ENCODE results near the gene KIAA1549. TPM values are rescaled to one million over a fixed set of nuclear protein-coding genes. Genes with fewer than 3 reads are reported as not detected.

Gene KIAA1549
- 6.8 to 9.2 TPM (median 8.1 TPM) in 5 replicates for total RNA-seq (2022; extraction: Qiagen RNA extraction; ENCODE audit: low read depth)

GRCh38 chr7:138981332-138982203 is at the start of gene KIAA1549:
Gene KIAA1549, minus strand, starts transcription at chr7:138981389. Its CDS starts 120 bp downstream, at chr7:138981269.

DNA sequence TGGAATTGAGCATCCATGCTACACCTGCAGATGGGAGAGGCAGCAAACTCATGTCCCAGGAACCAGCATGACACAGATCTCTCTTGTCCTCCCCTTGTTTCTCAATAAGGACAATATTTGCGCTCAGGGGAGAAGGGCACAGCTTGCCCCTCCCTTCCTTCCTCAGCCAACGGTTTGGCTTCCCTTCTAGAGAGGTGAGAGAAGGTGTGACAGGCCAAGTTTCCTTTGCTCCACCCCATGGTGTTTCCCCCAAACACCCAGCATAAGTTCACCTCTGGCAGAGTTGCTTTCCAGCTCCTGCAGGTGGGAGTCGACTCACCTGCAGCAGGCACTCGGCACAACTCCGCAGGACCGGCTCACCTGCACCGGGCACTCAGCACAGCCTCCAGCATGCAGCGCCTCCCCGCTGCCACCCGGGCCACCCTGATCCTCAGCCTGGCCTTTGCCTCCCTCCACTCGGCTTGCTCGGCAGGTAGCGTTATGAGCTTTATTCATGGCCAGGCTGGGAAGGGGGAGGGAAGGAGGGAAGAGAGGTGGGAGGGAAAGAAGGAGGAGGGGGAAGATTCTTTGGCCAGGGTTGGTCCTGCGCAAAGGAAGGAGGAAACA is 183.4 kb downstream of the KIAA1549 start, which contains the start of the genes ATP6V0A4 and TMEM213:
TSS of gene ATP6V0A4 (minus strand) at position 482 of the 606 bp plus-strand sequence. CDS start 26,949 bp downstream, outside the sequence.
TSS of gene TMEM213 (plus strand) at position 280 of the 606 bp plus-strand sequence. CDS start at position 391, 111 bp downstream.

Other genes starting within 250 kb of the KIAA1549 start
- not detected in 5 replicates for gene TMEM213, start 183.4 kb downstream of the KIAA1549 start, total RNA-seq (2022; extraction: Qiagen RNA extraction; ENCODE audit: low read depth)
- 0.13 to 0.29 TPM (median 0.22 TPM) in 5 replicates for gene ATP6V0A4, start 183.2 kb downstream of the KIAA1549 start, total RNA-seq (2022; extraction: Qiagen RNA extraction; ENCODE audit: low read depth)
- 5.6 to 10.7 TPM (median 8.9 TPM) in 5 replicates for gene ZC3HAV1L, start 54.7 kb upstream of the KIAA1549 start, total RNA-seq (2022; extraction: Qiagen RNA extraction; ENCODE audit: low read depth)
- gene ZC3HAV1, start 128.3 kb upstream of the KIAA1549 start, total RNA-seq (2022; extraction: Qiagen RNA extraction; ENCODE audit: low read depth): 31.8 to 38.8 TPM (median 35.6 TPM) in 5 replicates
- 2.4 to 3.7 TPM (median 3.3 TPM) in 5 replicates for gene UBN2, start 249.8 kb upstream of the KIAA1549 start, total RNA-seq (2022; extraction: Qiagen RNA extraction; ENCODE audit: low read depth)

All from A549 treated with DMSO at 1 μM for 4 hours (cell line).